ENCODE data around the gene GNG11.

GNG11 gene

DNA sequence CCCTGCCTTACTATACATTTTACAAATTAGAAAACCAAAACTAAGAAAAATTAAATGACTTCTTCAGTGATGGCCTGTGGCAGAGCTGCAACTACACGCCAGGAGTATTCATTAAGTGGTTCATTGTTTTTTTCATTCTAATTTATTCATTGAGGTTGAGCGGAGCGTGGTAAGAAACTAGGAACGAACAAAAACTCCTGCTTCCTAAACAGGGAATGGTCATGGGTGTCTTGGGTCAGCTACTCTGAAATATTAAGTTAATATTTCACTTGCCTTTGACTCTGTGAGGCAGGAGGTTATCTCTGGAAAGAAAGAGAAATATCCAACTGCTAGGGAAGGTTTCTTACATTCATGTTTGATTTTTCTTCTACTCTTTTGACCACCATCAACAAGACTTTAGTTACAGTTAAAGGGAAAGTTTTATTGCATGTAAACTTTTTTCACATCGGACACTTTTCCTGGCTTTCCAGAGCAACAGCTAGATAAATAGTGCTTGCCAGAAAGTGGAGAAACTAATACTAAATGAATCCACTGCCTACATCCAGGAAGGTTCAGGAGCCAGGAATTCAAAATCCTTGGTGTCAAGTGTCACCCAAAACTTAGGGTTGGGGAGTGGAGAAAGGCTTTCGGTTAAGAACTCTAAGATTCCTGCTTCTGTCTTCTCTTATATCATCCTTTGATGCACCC is 896 bp upstream of the GNG11 start:
- no peak overlapping the region for H3K27ac ChIP-seq
- TF ChIP-seq, protein P1, sequence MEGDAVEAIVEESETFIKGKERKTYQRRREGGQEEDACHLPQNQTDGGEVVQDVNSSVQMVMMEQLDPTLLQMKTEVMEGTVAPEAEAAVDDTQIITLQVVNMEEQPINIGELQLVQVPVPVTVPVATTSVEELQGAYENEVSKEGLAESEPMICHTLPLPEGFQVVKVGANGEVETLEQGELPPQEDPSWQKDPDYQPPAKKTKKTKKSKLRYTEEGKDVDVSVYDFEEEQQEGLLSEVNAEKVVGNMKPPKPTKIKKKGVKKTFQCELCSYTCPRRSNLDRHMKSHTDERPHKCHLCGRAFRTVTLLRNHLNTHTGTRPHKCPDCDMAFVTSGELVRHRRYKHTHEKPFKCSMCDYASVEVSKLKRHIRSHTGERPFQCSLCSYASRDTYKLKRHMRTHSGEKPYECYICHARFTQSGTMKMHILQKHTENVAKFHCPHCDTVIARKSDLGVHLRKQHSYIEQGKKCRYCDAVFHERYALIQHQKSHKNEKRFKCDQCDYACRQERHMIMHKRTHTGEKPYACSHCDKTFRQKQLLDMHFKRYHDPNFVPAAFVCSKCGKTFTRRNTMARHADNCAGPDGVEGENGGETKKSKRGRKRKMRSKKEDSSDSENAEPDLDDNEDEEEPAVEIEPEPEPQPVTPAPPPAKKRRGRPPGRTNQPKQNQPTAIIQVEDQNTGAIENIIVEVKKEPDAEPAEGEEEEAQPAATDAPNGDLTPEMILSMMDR (conservative IDR thresholded peaks at IDR 0.05): no peak

DNA sequence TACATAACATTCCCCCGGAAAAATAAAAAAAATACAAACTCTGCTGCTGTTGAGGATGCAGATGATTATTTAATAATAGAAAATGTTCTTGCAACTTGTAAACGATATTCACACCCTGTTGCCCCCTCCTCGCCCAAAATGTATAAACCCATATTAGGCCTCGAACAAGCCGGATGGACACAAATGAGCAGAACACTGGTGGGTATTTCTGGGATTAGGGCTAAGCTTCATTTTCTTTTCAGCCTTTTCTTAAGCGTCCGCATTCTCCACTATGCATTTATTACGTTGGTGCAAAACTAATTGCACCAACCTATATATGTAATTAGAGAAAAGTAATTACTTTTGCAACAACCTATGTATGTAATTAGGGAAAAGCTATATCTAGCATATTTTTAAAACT is 349 bp upstream of the GNG11 start:
- no peak overlapping the region for H3K27ac ChIP-seq
- TF ChIP-seq, protein P1 (conservative IDR thresholded peaks at IDR 0.05): no peak

DNA sequence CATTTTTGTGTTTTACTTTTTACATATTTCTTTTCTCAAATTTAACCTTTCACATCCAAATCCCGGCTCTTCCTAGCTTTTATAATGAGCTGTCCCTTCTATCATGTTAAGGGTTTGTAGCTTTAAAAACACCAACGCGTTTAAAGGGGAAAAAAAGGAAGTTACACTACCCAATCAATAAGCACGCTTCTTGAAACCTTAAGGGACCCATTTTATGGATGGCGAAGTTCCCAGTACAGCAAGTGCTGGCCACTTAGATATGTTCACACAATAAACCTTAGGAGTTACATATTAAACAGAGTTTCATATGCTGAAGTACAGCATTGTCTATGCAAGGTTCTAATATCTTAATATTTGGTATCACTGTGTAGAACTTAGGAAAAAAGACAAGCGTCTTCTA is 1.8 kb downstream of the GNG11 start:
- H3K27ac ChIP-seq: no peak overlapping the region
- TF ChIP-seq, protein P1 (conservative IDR thresholded peaks at IDR 0.05): no peak

- no peak overlapping the region for H3K27ac ChIP-seq
- TF ChIP-seq, protein P1 (conservative IDR thresholded peaks at IDR 0.05): no peak
Observed at GRCh38 chr7:93923942-93924341, 2.4 kb downstream of the GNG11 start.

- TF ChIP-seq, protein P1 (conservative IDR thresholded peaks at IDR 0.05): no peak
- no peak overlapping the region for H3K27ac ChIP-seq
Observed at GRCh38 chr7:93926800-93927199, 5.3 kb downstream of the GNG11 start.

- TF ChIP-seq, protein P1 (conservative IDR thresholded peaks at IDR 0.05): no peak
- H3K27ac ChIP-seq: no peak overlapping the region
Observed at GRCh38 chr7:93927585-93927984, 6.0 kb downstream of the GNG11 start.

DNA sequence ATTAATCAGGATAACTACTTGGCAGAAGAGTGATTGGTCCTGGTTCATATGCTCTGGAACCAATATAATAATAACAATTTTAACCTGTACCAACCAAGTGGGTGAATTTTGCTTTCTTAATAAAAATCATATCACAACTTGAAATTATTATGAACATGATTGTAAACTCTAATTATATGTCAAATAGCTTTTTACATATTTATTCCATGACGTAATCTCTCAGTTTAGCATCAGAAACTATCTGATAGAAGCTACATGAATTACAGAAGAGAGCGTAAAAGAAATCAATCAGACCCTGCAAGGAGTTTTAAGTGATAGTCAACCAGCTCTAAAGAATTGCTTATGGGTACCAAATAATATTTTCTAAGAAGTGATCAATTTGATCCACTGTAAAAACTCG is 10.1 kb downstream of the GNG11 start:
- no peak overlapping the region for H3K27ac ChIP-seq
- TF ChIP-seq, protein P1 (conservative IDR thresholded peaks at IDR 0.05): no peak

Measured in VCaP (cell line).